DND-41 (cell line): ENCODE results near the gene KCNJ16.

Experiments
- ATAC-seq: fragments of 200-7000 bp; cut with Tn5 transposase; 3 replicates; pipeline ENCODE4 v1.9.1; 2021; ENCODE audit warnings: low read depth; ENCODE audit not compliant: insufficient read depth
- DNase-seq: peaks from one replicate; pipeline ENCODE4 v3.0.0-alpha.2; 2020
- H2AFZ ChIP-seq: 2 replicates; pipeline ENCODE4 v1.6.0; 2012; ENCODE audit warnings: low read depth, low read length
- H3K27ac ChIP-seq: 2 replicates; pipeline ENCODE4 v1.5.1; 2012; ENCODE audit warnings: low read length, inconsistent platforms
- H3K27me3 ChIP-seq: fragments of 200-600 bp; sonication (generic); 2 replicates; pipeline ENCODE4 v1.6.0; 2012; ENCODE audit warnings: low read length, mild to moderate bottlenecking, inconsistent platforms; ENCODE audit not compliant: insufficient read depth, poor library complexity
- H3K36me3 ChIP-seq: 2 replicates; pipeline ENCODE4 v1.5.1; 2012; ENCODE audit warnings: low read length, inconsistent platforms; ENCODE audit not compliant: insufficient read depth
- H3K4me1 ChIP-seq: 2 replicates; pipeline ENCODE4 v1.5.1; 2012; ENCODE audit warnings: mild to moderate bottlenecking, low read length; ENCODE audit not compliant: insufficient read depth
- H3K4me2 ChIP-seq: 2 replicates; pipeline ENCODE4 v1.6.0; 2012; ENCODE audit warnings: mild to moderate bottlenecking, moderate library complexity, low read length, inconsistent platforms; ENCODE audit not compliant: insufficient read depth
- H3K4me3 ChIP-seq, 2 experiments: fragments of 200-600 bp in 1 of 2; shearing (Covaris generic) in 1 of 2; 2 replicates each; pipeline ENCODE4 v1.5.1; 2012 to 2016; ENCODE audit warnings: inconsistent platforms in 2 of 2, low read length in 2 of 2, mild to moderate bottlenecking in 2 of 2, low read depth in 1 of 2, moderate library complexity in 1 of 2
- H3K79me2 ChIP-seq: 2 replicates; pipeline ENCODE4 v1.6.0; 2012; ENCODE audit warnings: low read length, inconsistent platforms; ENCODE audit not compliant: insufficient read depth
- H3K9ac ChIP-seq: 2 replicates; pipeline ENCODE4 v1.6.0; 2012; ENCODE audit warnings: low read depth, mild to moderate bottlenecking, inconsistent platforms, low read length, moderate library complexity
- H3K9me3 ChIP-seq: 2 replicates; pipeline ENCODE4 v1.5.1; 2012; ENCODE audit warnings: low read length, moderate library complexity, mild to moderate bottlenecking, inconsistent platforms; ENCODE audit not compliant: insufficient read depth, severe bottlenecking
- H4K20me1 ChIP-seq: 2 replicates; pipeline ENCODE4 v1.6.0; 2012; ENCODE audit warnings: low read length; ENCODE audit not compliant: insufficient read depth
- CTCF ChIP-seq: IDR thresholded peaks from 2 replicates; pipeline ENCODE4 v1.5.1; 2012; ENCODE audit warnings: borderline replicate concordance, low read length, moderate library complexity, mild to moderate bottlenecking; ENCODE audit not compliant: poor library complexity, severe bottlenecking; ENCODE audit errors: extremely low read depth
- EZH2 ChIP-seq: IDR thresholded peaks from 3 replicates; pipeline ENCODE4 v1.6.1; 2012; ENCODE audit warnings: borderline replicate concordance, low read depth, mild to moderate bottlenecking, moderate library complexity, low read length, inconsistent platforms; ENCODE audit not compliant: severe bottlenecking

KCNJ16 gene

GRCh38 chr17:70093163-70093562 lies 18.1 kb downstream of the KCNJ16 start:
- no peak for DNase-seq
- H3K79me2 ChIP-seq, result no peaks in the 10 kb centered on the region
- H3K4me3 ChIP-seq, result no peak overlapping the region
- H3K36me3 ChIP-seq, result no peaks in the 10 kb centered on the region
- H3K4me2 ChIP-seq, result no peak overlapping the region
- H3K4me1 ChIP-seq, result no peaks in the 10 kb centered on the region
- no peaks in the 10 kb centered on the region for H4K20me1 ChIP-seq
- no peak for ATAC-seq
- no peaks in the 10 kb centered on the region for H3K9me3 ChIP-seq
- TF ChIP-seq EZH2 (no peak), CTCF (no peak)
- H3K9ac ChIP-seq, result no peak overlapping the region
- H2AFZ ChIP-seq, result no peak overlapping the region
- H3K27me3 ChIP-seq, result no peaks in the 10 kb centered on the region
- no peak overlapping the region for H3K27ac ChIP-seq

GRCh38 chr17:70095455-70095854 lies 20.4 kb downstream of the KCNJ16 start:
- H4K20me1 ChIP-seq, result no peaks in the 10 kb centered on the region
- TF ChIP-seq CTCF (no peak), EZH2 (no peak)
- no peak overlapping the region for H3K27ac ChIP-seq
- no peaks in the 10 kb centered on the region for H3K9me3 ChIP-seq
- no peaks in the 10 kb centered on the region for H3K27me3 ChIP-seq
- no peaks in the 10 kb centered on the region for H3K36me3 ChIP-seq
- no peak overlapping the region for H3K9ac ChIP-seq
- H3K79me2 ChIP-seq, result no peaks in the 10 kb centered on the region
- H2AFZ ChIP-seq, result no peak overlapping the region
- no peaks in the 10 kb centered on the region for H3K4me1 ChIP-seq
- ATAC-seq (no peak), DNase-seq (no peak)
- H3K4me2 ChIP-seq, result no peak overlapping the region
- no peak overlapping the region for H3K4me3 ChIP-seq

GRCh38 chr17:70096861-70097260 lies 21.8 kb downstream of the KCNJ16 start:
- no peak overlapping the region for H2AFZ ChIP-seq
- H3K79me2 ChIP-seq, result no peaks in the 10 kb centered on the region
- ATAC-seq (no peak), DNase-seq (no peak)
- H3K27ac ChIP-seq, result no peak overlapping the region
- no peaks in the 10 kb centered on the region for H3K27me3 ChIP-seq
- H3K36me3 ChIP-seq, result no peaks in the 10 kb centered on the region
- no peak for TF ChIP-seq CTCF
- TF ChIP-seq EZH2, result no peak
- no peaks in the 10 kb centered on the region for H3K9me3 ChIP-seq
- no peak overlapping the region for H3K4me2 ChIP-seq
- no peaks in the 10 kb centered on the region for H4K20me1 ChIP-seq
- H3K9ac ChIP-seq, result no peak overlapping the region
- H3K4me1 ChIP-seq, result no peaks in the 10 kb centered on the region
- H3K4me3 ChIP-seq, result no peak overlapping the region

- ATAC-seq, result no peak
- no peaks in the 10 kb centered on the region for H3K4me1 ChIP-seq
- no peak overlapping the region for H2AFZ ChIP-seq
- no peaks in the 10 kb centered on the region for H3K27me3 ChIP-seq
- no peak overlapping the region for H3K9ac ChIP-seq
- no peaks in the 10 kb centered on the region for H3K79me2 ChIP-seq
- no peak overlapping the region for H3K27ac ChIP-seq
- no peak overlapping the region for H3K4me3 ChIP-seq
- no peaks in the 10 kb centered on the region for H3K36me3 ChIP-seq
- H3K9me3 ChIP-seq, result no peaks in the 10 kb centered on the region
- DNase-seq, result no peak
- TF ChIP-seq EZH2 (no peak), CTCF (no peak)
- no peaks in the 10 kb centered on the region for H4K20me1 ChIP-seq
- no peak overlapping the region for H3K4me2 ChIP-seq
These were observed 23.0 kb downstream of the KCNJ16 start for GRCh38 chr17:70098030-70098429.
